Stimulated activated memory B cell treated with anti-CD40 and anti-IgM and Interleukin-4, amounts not matched to agents 10 μg/mL and 1 μg/mL and 100 μg/mL, for 72 hours (primary cell): ENCODE data around the gene CFTR.

ENCODE experiments used
- ATAC-seq: fragments of 150-1000 bp; cut with Tn5 transposase; 2 replicates; pipeline ENCODE4 v1.10.0; 2021
- H3K27ac Mint-ChIP-seq: one replicate; pipeline ENCODE4 v1.8.0; 2022; ENCODE audit warnings: mild to moderate bottlenecking, mixed read lengths
- H3K27me3 Mint-ChIP-seq: one replicate; pipeline ENCODE4 v1.8.0; 2022; ENCODE audit warnings: mixed read lengths
- H3K36me3 Mint-ChIP-seq: one replicate; pipeline ENCODE4 v1.8.0; 2022; ENCODE audit warnings: mixed read lengths
- H3K4me1 Mint-ChIP-seq: one replicate; pipeline ENCODE4 v1.8.0; 2022; ENCODE audit warnings: mixed read lengths
- H3K4me3 Mint-ChIP-seq: one replicate; pipeline ENCODE4 v1.8.0; 2022; ENCODE audit warnings: mild to moderate bottlenecking, moderate library complexity, mixed read lengths
- H3K9me3 Mint-ChIP-seq: one replicate; pipeline ENCODE4 v1.8.0; 2022; ENCODE audit warnings: mixed read lengths

Gene CFTR

DNA sequence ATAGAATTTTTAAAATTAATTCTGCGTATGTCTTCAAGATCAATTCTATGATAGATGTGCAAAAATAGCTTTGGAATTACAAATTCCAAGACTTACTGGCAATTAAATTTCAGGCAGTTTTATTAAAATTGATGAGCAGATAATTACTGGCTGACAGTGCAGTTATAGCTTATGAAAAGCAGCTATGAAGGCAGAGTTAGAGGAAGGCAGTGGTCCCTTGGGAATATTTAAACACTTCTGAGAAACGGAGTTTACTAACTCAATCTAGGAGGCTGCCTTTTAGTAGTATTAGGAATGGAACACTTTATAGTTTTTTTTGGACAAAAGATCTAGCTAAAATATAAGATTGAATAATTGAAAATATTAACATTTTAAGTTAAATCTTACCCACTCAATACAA is 70.8 kb downstream of the CFTR start:
- Mint-ChIP-seq H3K4me1 (no peaks in the 10 kb centered on the region), H3K27ac (no peak overlapping the region), H3K27me3 (no peaks in the 10 kb centered on the region), H3K36me3 (no peaks in the 10 kb centered on the region), H3K4me3 (no peak overlapping the region), H3K9me3 (peaks cover 11% of the 10 kb centered on the region)
- no peak for ATAC-seq

DNA sequence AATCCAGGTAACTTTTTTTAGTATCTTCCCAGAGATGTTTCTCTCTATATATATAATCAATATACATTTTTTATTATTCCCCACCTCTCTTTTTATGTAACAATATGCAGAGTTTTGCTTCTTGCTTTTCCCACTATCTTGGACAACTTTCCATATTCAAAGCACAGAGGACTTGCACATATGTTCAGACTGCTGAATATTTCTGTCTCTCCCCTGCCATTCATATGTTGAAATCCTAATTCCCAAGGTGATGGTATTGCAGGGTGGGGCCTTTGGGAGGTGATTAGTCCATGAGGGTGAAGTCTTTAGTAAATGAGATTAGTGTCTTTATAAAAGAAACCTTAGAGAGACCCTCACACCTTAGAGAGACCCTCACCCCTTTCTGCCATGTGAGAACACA is 72.8 kb downstream of the CFTR start:
- Mint-ChIP-seq H3K36me3 (no peaks in the 10 kb centered on the region), H3K9me3 (peaks cover 11% of the 10 kb centered on the region), H3K27me3 (no peaks in the 10 kb centered on the region), H3K27ac (no peak overlapping the region), H3K4me1 (no peaks in the 10 kb centered on the region), H3K4me3 (no peak overlapping the region)
- ATAC-seq = no peak

DNA sequence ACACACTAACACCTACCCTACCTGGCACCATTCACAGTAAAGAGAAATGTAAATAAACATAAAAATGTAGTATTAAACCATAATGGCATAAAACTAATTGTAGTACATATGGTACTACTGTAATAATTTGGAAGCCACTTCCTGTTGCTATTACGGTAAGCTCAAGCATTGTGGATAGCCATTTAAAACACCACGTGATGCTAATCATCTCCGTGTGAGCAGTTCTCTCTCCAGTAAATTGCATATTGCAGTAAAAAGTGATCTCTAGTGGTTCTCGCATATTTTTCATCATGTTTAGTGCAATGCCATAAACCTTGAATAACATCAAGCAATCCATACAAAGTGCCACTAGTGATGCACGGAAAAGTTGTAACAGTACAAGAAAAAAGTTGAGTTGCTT is 75.4 kb downstream of the CFTR start:
- H3K4me3 Mint-ChIP-seq = no peak overlapping the region
- H3K4me1 Mint-ChIP-seq = no peaks in the 10 kb centered on the region
- no peaks in the 10 kb centered on the region for H3K27me3 Mint-ChIP-seq
- H3K36me3 Mint-ChIP-seq = no peaks in the 10 kb centered on the region
- peaks cover 8% of the 10 kb centered on the region for H3K9me3 Mint-ChIP-seq
- no peak overlapping the region for H3K27ac Mint-ChIP-seq
- ATAC-seq = no peak

DNA sequence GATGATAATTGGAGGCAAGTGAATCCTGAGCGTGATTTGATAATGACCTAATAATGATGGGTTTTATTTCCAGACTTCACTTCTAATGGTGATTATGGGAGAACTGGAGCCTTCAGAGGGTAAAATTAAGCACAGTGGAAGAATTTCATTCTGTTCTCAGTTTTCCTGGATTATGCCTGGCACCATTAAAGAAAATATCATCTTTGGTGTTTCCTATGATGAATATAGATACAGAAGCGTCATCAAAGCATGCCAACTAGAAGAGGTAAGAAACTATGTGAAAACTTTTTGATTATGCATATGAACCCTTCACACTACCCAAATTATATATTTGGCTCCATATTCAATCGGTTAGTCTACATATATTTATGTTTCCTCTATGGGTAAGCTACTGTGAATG is 79.6 kb downstream of the CFTR start:
- Mint-ChIP-seq H3K4me1 (no peaks in the 10 kb centered on the region), H3K27me3 (no peaks in the 10 kb centered on the region), H3K9me3 (peaks cover 1% of the 10 kb centered on the region), H3K36me3 (no peaks in the 10 kb centered on the region), H3K27ac (no peak overlapping the region), H3K4me3 (no peak overlapping the region)
- no peak for ATAC-seq

DNA sequence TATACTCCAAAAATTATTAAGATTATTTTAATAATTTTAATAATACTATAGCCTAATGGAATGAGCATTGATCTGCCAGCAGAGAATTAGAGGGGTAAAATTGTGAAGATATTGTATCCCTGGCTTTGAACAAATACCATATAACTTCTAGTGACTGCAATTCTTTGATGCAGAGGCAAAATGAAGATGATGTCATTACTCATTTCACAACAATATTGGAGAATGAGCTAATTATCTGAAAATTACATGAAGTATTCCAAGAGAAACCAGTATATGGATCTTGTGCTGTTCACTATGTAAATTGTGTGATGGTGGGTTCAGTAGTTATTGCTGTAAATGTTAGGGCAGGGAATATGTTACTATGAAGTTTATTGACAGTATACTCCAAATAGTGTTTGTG is 80.2 kb downstream of the CFTR start:
- H3K27me3 Mint-ChIP-seq = no peaks in the 10 kb centered on the region
- no peaks in the 10 kb centered on the region for H3K36me3 Mint-ChIP-seq
- ATAC-seq = no peak
- no peak overlapping the region for H3K4me3 Mint-ChIP-seq
- H3K4me1 Mint-ChIP-seq = no peaks in the 10 kb centered on the region
- H3K27ac Mint-ChIP-seq = no peak overlapping the region
- no peaks in the 10 kb centered on the region for H3K9me3 Mint-ChIP-seq

DNA sequence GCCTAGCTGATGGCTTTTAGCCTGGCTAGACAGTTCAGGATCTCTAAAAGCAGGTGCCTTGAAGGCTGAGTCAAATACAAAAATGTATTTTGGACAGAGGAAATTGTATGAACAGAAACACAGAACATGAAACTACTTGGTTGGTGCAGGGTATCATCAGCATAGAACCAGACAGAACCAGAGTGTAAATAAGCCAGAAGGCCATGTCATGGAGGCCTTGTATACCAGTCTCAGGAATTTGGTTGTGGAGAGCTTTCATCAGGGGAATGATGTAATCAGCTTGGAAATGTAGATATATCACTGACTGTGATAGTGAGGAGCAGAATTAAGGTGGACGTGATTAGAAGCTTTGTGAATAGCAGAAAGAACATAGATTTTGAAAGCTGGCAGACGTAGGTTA is 82.9 kb downstream of the CFTR start:
- H3K27ac Mint-ChIP-seq = no peak overlapping the region
- no peaks in the 10 kb centered on the region for H3K4me1 Mint-ChIP-seq
- no peaks in the 10 kb centered on the region for H3K36me3 Mint-ChIP-seq
- H3K9me3 Mint-ChIP-seq = no peaks in the 10 kb centered on the region
- no peaks in the 10 kb centered on the region for H3K27me3 Mint-ChIP-seq
- no peak for ATAC-seq
- no peak overlapping the region for H3K4me3 Mint-ChIP-seq

DNA sequence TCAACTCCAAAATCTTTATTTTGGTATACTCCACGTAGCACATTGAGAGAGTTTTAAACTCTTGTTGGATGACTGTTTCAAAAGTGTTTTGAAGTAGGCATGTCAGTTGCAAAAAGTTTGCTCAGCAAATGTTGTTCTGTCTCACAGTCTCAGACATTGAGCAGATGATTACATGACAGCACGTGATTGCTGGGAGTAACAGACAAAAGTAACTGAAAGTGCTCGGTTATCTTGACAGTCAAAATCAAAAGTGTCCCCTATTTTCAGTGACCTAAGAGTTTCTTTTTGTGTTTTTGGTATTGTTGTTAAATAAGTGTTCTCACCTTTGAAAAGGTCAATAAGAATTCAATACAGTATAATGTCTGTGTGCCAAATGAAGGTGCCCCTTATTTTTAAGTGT is 84.3 kb downstream of the CFTR start:
- no peak for ATAC-seq
- Mint-ChIP-seq H3K36me3 (no peaks in the 10 kb centered on the region), H3K27me3 (no peaks in the 10 kb centered on the region), H3K4me3 (no peak overlapping the region), H3K9me3 (no peaks in the 10 kb centered on the region), H3K27ac (no peak overlapping the region), H3K4me1 (no peaks in the 10 kb centered on the region)

DNA sequence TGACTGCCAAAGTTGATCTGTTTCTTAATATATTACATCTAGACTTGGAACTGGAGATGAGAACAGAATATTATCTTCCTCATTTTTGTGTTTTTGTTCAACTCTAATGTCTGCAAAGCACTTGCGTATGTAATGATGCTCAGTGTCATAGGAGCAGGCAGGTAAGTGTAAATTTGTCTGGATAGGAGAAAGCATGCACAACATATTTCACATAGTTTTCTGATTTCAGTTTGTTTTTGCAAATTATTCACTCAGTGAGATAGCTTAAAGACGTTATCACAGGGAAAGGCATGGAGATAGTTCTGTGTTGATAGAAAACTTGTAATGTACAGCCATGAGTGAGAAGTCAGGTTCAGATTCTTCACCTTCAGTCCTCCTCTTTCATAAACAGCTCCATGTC is 84.8 kb downstream of the CFTR start:
- ATAC-seq = no peak
- Mint-ChIP-seq H3K27me3 (no peaks in the 10 kb centered on the region), H3K4me1 (no peaks in the 10 kb centered on the region)

DNA sequence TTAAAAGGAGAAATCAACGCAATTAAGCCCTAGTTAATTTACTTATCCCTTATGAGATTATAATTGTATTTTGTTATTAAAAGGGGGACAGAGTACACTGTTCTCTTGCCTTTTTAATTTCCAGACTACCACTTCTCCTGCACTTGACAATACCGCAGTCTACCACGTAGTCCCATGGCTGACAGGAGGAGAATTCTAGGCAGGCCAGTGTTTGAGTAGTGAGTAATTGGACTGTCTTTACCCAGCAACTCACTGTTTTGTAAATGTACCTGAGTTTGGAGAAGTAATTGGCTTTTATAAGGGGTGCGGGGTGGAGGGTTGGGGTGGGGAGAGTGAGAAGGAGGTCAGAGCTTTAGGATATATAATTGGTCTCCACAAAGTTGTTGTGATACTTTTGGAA is 85.4 kb downstream of the CFTR start:
- no peak for ATAC-seq
- Mint-ChIP-seq H3K36me3 (no peaks in the 10 kb centered on the region), H3K9me3 (no peaks in the 10 kb centered on the region), H3K4me3 (no peak overlapping the region), H3K27ac (no peak overlapping the region), H3K27me3 (no peaks in the 10 kb centered on the region), H3K4me1 (no peaks in the 10 kb centered on the region)

More for the DNA sequence above, 84.8 kb downstream of the CFTR start:
- H3K27ac Mint-ChIP-seq = no peak overlapping the region
- no peaks in the 10 kb centered on the region for H3K9me3 Mint-ChIP-seq
- no peak overlapping the region for H3K4me3 Mint-ChIP-seq
- H3K36me3 Mint-ChIP-seq = no peaks in the 10 kb centered on the region

DNA sequence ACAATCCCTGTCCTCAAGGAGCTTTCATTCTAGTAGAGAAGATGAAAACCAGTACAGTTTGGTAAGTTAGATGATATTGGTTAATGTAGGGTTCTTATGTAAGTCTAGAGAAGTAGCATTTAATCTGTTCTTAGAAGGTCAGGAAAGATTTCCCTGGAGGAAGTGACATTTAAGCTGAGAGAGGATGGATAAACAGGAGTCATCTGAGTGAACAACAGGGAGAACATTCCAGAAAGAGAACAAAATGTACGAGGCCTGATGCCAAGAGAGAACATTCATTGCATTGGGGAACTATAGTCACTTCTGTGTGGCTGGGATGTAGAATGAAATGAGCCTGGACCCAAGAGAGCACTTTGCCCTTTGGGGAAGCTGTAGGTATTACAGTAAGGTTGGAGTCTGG is 88.0 kb downstream of the CFTR start:
- no peak for ATAC-seq
- no peak overlapping the region for H3K27ac Mint-ChIP-seq

DNA sequence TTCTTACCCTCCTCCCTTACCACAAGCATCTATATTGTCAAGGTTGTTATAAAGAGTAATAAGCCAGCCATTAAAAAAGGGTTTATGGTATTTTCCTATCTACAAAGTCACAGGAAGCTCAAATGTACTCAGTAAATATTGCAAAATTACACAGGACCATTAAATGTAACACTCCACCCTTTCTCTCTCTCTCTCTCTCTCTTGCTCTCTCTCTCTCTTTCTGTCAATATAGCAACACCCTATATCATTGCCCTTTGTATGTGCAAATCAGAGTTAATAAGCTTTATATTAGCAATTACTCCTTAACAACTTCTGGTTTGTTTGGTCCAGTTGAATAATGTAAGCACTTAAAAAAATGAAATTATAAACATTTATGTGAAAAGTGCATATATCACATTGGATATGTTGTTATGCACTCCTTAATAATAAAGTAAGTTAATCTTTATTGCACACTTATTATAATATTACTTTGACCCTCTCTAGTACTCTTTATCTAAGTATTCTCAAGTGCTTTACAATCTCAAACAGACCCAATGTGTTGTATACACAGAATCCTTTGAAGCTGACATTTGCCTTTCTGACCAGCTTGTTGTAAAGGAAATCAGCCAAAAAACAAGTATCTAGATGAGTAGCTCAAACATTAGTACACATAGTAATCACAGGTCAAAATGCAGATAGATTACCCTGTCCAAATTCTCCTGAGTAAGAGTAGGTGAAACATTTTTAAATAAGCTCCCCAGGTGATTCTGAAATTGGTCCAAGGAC is 93.2 kb downstream of the CFTR start:
- Mint-ChIP-seq H3K27ac (no peak overlapping the region), H3K27me3 (no peaks in the 10 kb centered on the region), H3K4me3 (no peak overlapping the region), H3K36me3 (no peaks in the 10 kb centered on the region), H3K4me1 (no peaks in the 10 kb centered on the region), H3K9me3 (peaks cover 3% of the 10 kb centered on the region)
- no peak for ATAC-seq

More for the DNA sequence above, 88.0 kb downstream of the CFTR start:
- Mint-ChIP-seq H3K36me3 (no peaks in the 10 kb centered on the region), H3K9me3 (peaks cover 3% of the 10 kb centered on the region), H3K4me3 (no peak overlapping the region), H3K27me3 (no peaks in the 10 kb centered on the region), H3K4me1 (no peaks in the 10 kb centered on the region)

DNA sequence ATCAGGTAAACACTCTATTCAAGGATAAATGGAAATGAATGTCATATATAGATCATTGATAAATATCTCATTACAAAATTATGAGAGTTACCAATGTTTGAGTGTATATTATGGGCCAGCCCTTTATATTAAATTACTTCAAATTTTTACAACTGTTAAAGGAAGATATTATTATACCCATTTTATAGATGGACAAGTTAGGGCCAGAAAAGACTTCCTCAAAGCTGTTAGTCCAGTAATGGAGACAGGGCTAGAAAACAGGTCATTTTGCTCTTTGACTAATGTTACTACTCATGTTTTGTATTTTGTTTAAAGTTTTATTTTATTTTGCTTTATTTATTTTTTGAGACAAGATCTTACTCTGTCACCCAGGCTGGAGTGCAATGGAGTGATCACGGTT is 101.6 kb downstream of the CFTR start:
- H3K4me3 Mint-ChIP-seq = no peak overlapping the region
- no peak overlapping the region for H3K27ac Mint-ChIP-seq
- ATAC-seq = no peak

DNA sequence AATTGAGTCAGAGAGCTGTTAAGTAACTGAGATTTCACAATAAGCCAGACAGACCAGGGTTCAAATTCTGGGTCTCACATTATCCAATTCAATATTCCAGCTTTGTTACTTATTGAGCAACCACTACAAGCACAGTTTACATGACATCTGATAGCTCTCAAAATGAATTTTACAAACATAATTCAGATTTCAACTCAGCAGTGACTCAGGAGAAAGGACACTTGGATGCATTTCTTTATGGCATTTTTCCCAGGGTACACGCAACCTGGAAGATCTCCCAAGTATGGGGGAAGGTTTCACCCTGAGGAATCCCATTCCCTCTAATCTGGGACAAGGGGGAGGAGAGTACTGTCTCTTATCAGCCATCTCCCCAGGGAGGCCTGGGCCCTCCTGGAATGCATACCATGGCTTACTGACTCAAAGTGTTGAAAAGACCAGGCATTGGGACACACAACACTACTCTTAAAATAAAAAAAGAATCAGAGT is 102.4 kb downstream of the CFTR start:
- ATAC-seq = no peak
- no peak overlapping the region for H3K4me3 Mint-ChIP-seq
- H3K9me3 Mint-ChIP-seq = no peaks in the 10 kb centered on the region
- H3K4me1 Mint-ChIP-seq = no peaks in the 10 kb centered on the region
- no peak overlapping the region for H3K27ac Mint-ChIP-seq
- no peaks in the 10 kb centered on the region for H3K36me3 Mint-ChIP-seq
- H3K27me3 Mint-ChIP-seq = no peaks in the 10 kb centered on the region

More for the DNA sequence above, 101.6 kb downstream of the CFTR start:
- no peaks in the 10 kb centered on the region for H3K9me3 Mint-ChIP-seq
- H3K36me3 Mint-ChIP-seq = no peaks in the 10 kb centered on the region
- H3K4me1 Mint-ChIP-seq = no peaks in the 10 kb centered on the region
- H3K27me3 Mint-ChIP-seq = no peaks in the 10 kb centered on the region

DNA sequence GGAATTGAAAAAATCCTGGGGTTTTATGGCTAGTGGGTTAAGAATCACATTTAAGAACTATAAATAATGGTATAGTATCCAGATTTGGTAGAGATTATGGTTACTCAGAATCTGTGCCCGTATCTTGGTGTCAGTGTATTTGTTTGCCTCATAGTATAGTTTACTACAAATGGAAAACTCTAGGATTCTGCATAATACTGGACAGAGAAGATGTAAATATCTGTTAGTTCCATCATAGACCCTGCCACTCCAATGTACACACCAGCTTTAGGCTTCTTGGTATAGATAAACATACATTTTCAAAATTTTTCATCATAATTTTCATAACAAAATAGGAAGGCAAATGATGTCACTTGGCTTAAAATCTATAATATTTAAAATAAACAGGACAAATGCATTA is 108.1 kb downstream of the CFTR start:
- H3K4me3 Mint-ChIP-seq = no peak overlapping the region
- no peak for ATAC-seq
- no peaks in the 10 kb centered on the region for H3K9me3 Mint-ChIP-seq
- H3K27me3 Mint-ChIP-seq = no peaks in the 10 kb centered on the region
- no peaks in the 10 kb centered on the region for H3K4me1 Mint-ChIP-seq
- H3K27ac Mint-ChIP-seq = no peak overlapping the region
- no peaks in the 10 kb centered on the region for H3K36me3 Mint-ChIP-seq

DNA sequence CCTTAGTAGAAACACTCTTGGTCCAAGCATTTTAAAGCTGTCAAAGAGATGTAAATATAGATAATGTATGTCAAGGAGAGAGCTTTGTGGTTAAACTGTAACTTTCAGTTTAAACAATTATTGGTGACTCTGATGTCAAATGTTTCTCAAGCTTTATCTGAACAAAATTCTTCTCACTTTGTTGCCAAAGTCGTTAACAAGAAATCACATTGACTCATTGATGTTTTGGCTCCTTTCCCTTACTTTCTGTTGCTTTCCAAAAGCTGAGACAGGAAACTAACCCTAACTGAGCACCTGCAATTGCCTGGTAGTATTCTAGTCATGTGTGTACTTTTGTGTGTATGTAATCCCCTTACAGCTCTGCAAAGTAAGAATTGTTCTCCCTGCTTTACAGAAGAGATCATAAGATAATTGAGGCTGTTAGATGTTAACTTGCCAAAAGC is 108.5 kb downstream of the CFTR start:
- Mint-ChIP-seq H3K4me3 (no peak overlapping the region), H3K9me3 (no peaks in the 10 kb centered on the region), H3K4me1 (no peaks in the 10 kb centered on the region), H3K27ac (no peak overlapping the region), H3K36me3 (no peaks in the 10 kb centered on the region), H3K27me3 (no peaks in the 10 kb centered on the region)
- ATAC-seq = no peak

DNA sequence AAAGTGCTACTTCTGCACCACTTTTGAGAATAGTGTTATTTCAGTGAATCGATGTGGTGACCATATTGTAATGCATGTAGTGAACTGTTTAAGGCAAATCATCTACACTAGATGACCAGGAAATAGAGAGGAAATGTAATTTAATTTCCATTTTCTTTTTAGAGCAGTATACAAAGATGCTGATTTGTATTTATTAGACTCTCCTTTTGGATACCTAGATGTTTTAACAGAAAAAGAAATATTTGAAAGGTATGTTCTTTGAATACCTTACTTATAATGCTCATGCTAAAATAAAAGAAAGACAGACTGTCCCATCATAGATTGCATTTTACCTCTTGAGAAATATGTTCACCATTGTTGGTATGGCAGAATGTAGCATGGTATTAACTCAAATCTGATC is 110.4 kb downstream of the CFTR start:
- H3K27me3 Mint-ChIP-seq = no peaks in the 10 kb centered on the region
- no peak overlapping the region for H3K27ac Mint-ChIP-seq
- H3K4me3 Mint-ChIP-seq = no peak overlapping the region
- H3K36me3 Mint-ChIP-seq = no peaks in the 10 kb centered on the region
- H3K4me1 Mint-ChIP-seq = no peaks in the 10 kb centered on the region
- H3K9me3 Mint-ChIP-seq = no peaks in the 10 kb centered on the region
- no peak for ATAC-seq
